Stimulated activated CD4-positive, alpha-beta T cell treated with anti-CD3 and anti-CD28 coated beads, Interleukin-1b, Interleukin-23, amount 100 ng/mL, for 4 hours (primary cell): ENCODE results near the gene CDCA3.

Source experiments
- DNase-seq, 2 donors: peaks; one replicate each; pipeline ENCODE4 v3.0.0-alpha.2; 2020; ENCODE audit warnings: low read depth in 2 of 2

Gene CDCA3

GRCh38 chr12:6820166-6820565 lies 30.9 kb downstream of the CDCA3 start:
- no peak for DNase-seq

- no peak for DNase-seq
These were observed 31.7 kb downstream of the CDCA3 start for GRCh38 chr12:6819106-6820030.

- DNase-seq: no peak
These were observed 32.4 kb downstream of the CDCA3 start for GRCh38 chr12:6818645-6819044.

DNA sequence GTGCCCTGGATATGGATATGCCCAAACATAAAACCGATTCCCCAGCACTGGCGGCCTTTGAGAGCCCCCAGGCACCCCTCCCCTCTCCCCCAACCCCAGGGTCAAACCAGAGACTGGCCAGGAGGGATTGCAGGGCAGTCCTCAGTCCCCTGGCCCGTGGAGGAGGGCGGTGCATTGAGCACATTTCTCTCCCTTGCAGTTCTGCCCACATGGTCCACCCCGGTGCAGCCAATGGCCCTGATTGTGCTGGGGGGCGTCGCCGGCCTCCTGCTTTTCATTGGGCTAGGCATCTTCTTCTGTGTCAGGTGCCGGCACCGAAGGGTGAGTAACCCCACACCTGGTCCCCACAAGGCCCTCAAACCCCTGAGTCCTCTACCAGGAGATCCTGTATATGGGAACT lies 32.9 kb downstream of the CDCA3 start:
- no peak for DNase-seq

GRCh38 chr12:6817662-6818157 lies 33.4 kb downstream of the CDCA3 start:
- DNase-seq: no peak

GRCh38 chr12:6817098-6817497 lies 34.0 kb downstream of the CDCA3 start:
- DNase-seq: no peak

- no peak for DNase-seq
These were observed 34.5 kb downstream of the CDCA3 start for GRCh38 chr12:6816598-6816997.

- no peak for DNase-seq
These were observed 37.7 kb downstream of the CDCA3 start for GRCh38 chr12:6813363-6813762.

GRCh38 chr12:6810758-6811157 lies 40.3 kb downstream of the CDCA3 start:
- DNase-seq: no peak

- no peak for DNase-seq
These were observed 42.0 kb downstream of the CDCA3 start for GRCh38 chr12:6809056-6809455.

DNA sequence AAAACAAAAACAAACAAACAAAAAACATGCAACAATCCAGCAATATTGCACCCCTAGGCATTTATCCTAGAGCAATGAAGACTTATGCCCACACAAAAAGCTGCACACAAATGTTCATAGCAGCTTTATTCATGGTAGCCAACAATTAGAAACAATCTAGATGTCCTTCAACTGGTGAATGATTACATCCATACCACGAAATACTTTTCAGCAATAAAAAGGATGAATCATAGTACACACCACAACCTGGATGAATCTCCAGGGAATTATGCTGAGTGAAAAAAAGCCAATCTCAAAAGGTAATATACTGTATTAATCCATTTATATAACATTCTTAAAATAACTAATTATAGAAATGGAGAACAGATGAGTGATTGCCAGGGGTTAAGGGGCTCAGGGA lies 43.9 kb downstream of the CDCA3 start:
- DNase-seq: no peak

DNA sequence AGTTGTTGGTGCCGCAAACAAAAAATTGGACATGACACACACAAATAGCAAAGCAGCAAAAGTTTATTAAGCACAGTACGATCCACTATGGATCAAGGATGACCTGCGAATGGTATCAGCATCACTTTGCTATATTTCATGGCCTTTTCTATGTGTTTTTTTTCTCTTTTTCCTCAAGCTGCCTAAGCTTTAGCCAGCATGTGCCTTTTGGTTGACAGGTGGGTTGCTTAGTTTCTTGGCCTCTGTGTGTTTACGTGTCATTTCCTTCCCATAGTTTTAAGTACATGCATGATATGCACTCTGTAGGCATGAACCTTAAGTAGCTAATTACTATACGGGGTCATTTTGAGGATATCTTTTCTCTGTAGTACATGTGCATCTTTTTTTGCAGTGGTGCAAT lies 51.9 kb downstream of the CDCA3 start:
- DNase-seq: no peak
